Caco-2 (cell line): Measurements from ENCODE around the gene TDRD9. TPM values are rescaled to one million over a fixed set of nuclear protein-coding genes. Genes with fewer than 3 reads are reported as not detected.

ENCODE experiments used
- BruUV-seq: library from RNA; stranded (reverse); fragments of 400-500 nt; replicated peaks from 2 replicates; lab custom pipeline; 2021; lab: Mats Ljungman, UMichigan
- CTCF ChIA-PET: fragments of 300-600 bp; sonication (Branson Sonifier 250); formaldehyde crosslinking; loops from one replicate; lab custom pipeline; 2022; ENCODE audit warnings: antibody characterized with exemption; lab: Charles Lee
- POLR2A ChIA-PET: fragments of 300-600 bp; sonication (Branson Sonifier 250); formaldehyde crosslinking; loops from one replicate; lab custom pipeline; 2022; ENCODE audit warnings: antibody characterized with exemption; lab: Charles Lee
- DNase-seq, 2 experiments: peaks; one replicate each; pipeline versions ENCODE4 v3.0.0 to v3.0.0-alpha.2; 2020 to 2022
- H3K27me3 ChIP-seq: replicated peaks from 2 replicates; pipeline ENCODE4 v1.6.0; 2011; ENCODE audit warnings: low read length; ENCODE audit not compliant: control insufficient read depth, insufficient read depth
- H3K36me3 ChIP-seq: 2 replicates; pipeline ENCODE4 v1.5.1; 2011; ENCODE audit warnings: low read length; ENCODE audit not compliant: control insufficient read depth, insufficient read depth
- H3K4me1 ChIP-seq: fragments of 250-450 bp; sonication (Bioruptor Pico); 2 replicates; pipeline ENCODE4 v1.5.1; 2020; ENCODE audit warnings: mild to moderate bottlenecking
- H3K4me3 ChIP-seq: 2 replicates; pipeline ENCODE4 v1.5.1; 2011; ENCODE audit warnings: low read depth, mild to moderate bottlenecking, control low read depth, low read length
- H3K9me3 ChIP-seq: fragments of 250-450 bp; sonication (Bioruptor Pico); 2 replicates; pipeline ENCODE4 v1.5.1; 2020; ENCODE audit warnings: mild to moderate bottlenecking, moderate library complexity
- H3K27ac Mint-ChIP-seq: one replicate; pipeline ENCODE4 v1.8.0; 2022; ENCODE audit warnings: mixed read lengths; ENCODE audit not compliant: unreplicated experiment
- H3K27me3 Mint-ChIP-seq: one replicate; pipeline ENCODE4 v1.8.0; 2022; ENCODE audit warnings: mixed read lengths; ENCODE audit not compliant: insufficient read depth, unreplicated experiment
- H3K36me3 Mint-ChIP-seq: one replicate; pipeline ENCODE4 v1.8.0; 2022; ENCODE audit warnings: mild to moderate bottlenecking, mixed read lengths; ENCODE audit not compliant: insufficient read depth, unreplicated experiment
- H3K4me1 Mint-ChIP-seq: one replicate; pipeline ENCODE4 v1.8.0; 2022; ENCODE audit warnings: low read depth, mixed read lengths; ENCODE audit not compliant: unreplicated experiment
- H3K4me3 Mint-ChIP-seq: one replicate; pipeline ENCODE4 v1.8.0; 2022; ENCODE audit warnings: mild to moderate bottlenecking, moderate library complexity, mixed read lengths; ENCODE audit not compliant: unreplicated experiment
- H3K9me3 Mint-ChIP-seq: one replicate; pipeline ENCODE4 v1.8.0; 2022; ENCODE audit warnings: mixed read lengths; ENCODE audit not compliant: unreplicated experiment
- CTCF ChIP-seq, 2 experiments: fragments of 200-600 bp in 1 of 2; IDR thresholded peaks; 1 replicate in 1 of 2; 2 replicates in 1 of 2; pipeline versions ENCODE4 v1.5.1 to v1.8.0; 2011 to 2022; ENCODE audit warnings: antibody characterized with exemption in 1 of 2, control low read depth in 1 of 2, inconsistent platforms in 1 of 2, low read depth in 1 of 2, low read length in 1 of 2, mild to moderate bottlenecking in 1 of 2, moderate library complexity in 1 of 2; ENCODE audit not compliant: insufficient read depth in 1 of 2, severe bottlenecking in 1 of 2, unreplicated experiment in 1 of 2
- intact Hi-C: fragments of 100-400 bp; cut with micrococcal nuclease; formaldehyde crosslinking; loops from one replicate; pipeline ENCODE4 v1.10.0; 2022; ENCODE audit not compliant: unreplicated experiment
- total RNA-seq: library from RNA; stranded (reverse); gene quantifications from 2 replicates; pipeline ENCODE4 v1.2.3, GENCODE V29; 2022

The TDRD9 gene
- total RNA-seq, 1 experiment from 2014 or later: not detected

GRCh38 chr14:104096751-104097700, 168.8 kb downstream of the TDRD9 start:
- BruUV-seq: no TSS peak
- H3K4me3 Mint-ChIP-seq: no peak overlapping the region
- H3K36me3 Mint-ChIP-seq: peaks cover 6% of the 10 kb centered on the region
- TF ChIP-seq CTCF (IDR thresholded peaks at IDR 0.05; ENCODE audit: insufficient read depth in 1 of 2, low read depth in 1 of 2, low read length in 1 of 2, severe bottlenecking in 1 of 2, unreplicated experiment in 1 of 2): no peak
- H3K27ac Mint-ChIP-seq: no peak overlapping the region
- peaks cover 3% of the 10 kb centered on the region for H3K27me3 Mint-ChIP-seq
- intact Hi-C loops: no loop called here
- no peaks in the 10 kb centered on the region for H3K27me3 ChIP-seq
- no peaks in the 10 kb centered on the region for H3K36me3 ChIP-seq
- no peaks in the 10 kb centered on the region for H3K9me3 ChIP-seq
- no peaks in the 10 kb centered on the region for H3K4me1 ChIP-seq
- CTCF ChIA-PET: interaction anchor here (0.6 to 1.1 kb wide), 6 partner anchors 16 to 546 kb away, joined by 4 to 6 read pairs (median 4); no protein-coding TSS in a partner anchor
- H3K4me1 Mint-ChIP-seq: no peaks in the 10 kb centered on the region
- POLR2A ChIA-PET: no interaction called here
- no peak for DNase-seq
- no peaks in the 10 kb centered on the region for H3K9me3 Mint-ChIP-seq
- no peak overlapping the region for H3K4me3 ChIP-seq

- BruUV-seq: no TSS peak
- CTCF ChIA-PET: no interaction called here
Observed at GRCh38 chr14:104098272-104099095, 170.2 kb downstream of the TDRD9 start.

More at GRCh38 chr14:104098272-104099095, 170.2 kb downstream of the TDRD9 start:
- Mint-ChIP-seq H3K9me3 (no peaks in the 10 kb centered on the region), H3K27ac (no peak overlapping the region), H3K4me3 (no peak overlapping the region), H3K27me3 (peaks cover 3% of the 10 kb centered on the region), H3K36me3 (peaks cover 6% of the 10 kb centered on the region), H3K4me1 (no peaks in the 10 kb centered on the region)
- Histone ChIP-seq H3K4me1 (no peaks in the 10 kb centered on the region), H3K36me3 (no peaks in the 10 kb centered on the region), H3K4me3 (no peak overlapping the region), H3K27me3 (no peaks in the 10 kb centered on the region), H3K9me3 (no peaks in the 10 kb centered on the region)
- POLR2A ChIA-PET: no interaction called here
- TF ChIP-seq CTCF (IDR thresholded peaks at IDR 0.05; ENCODE audit: insufficient read depth in 1 of 2, low read depth in 1 of 2, low read length in 1 of 2, severe bottlenecking in 1 of 2, unreplicated experiment in 1 of 2): no peak
- intact Hi-C loops: no loop called here
- DNase-seq: no peak
